HEK293T (cell line): ENCODE results near the gene CCDC85B.

ENCODE experiments used
- CTCF ChIA-PET: fragments of 350-600 bp; formaldehyde crosslinking; extraction: SDS; loops from one replicate; lab custom pipeline; 2021; ENCODE audit warnings: antibody characterized with exemption, inconsistent platforms; lab: Yijun Ruan, JAX
- POLR2A ChIA-PET: fragments of 350-600 bp; formaldehyde crosslinking; extraction: SDS; loops from one replicate; lab custom pipeline; 2020; ENCODE audit warnings: antibody characterized with exemption, inconsistent platforms; lab: Yijun Ruan, JAX
- DNase-seq: peaks from one replicate; pipeline ENCODE4 v3.0.0; 2012; ENCODE audit warnings: mixed read lengths; ENCODE audit errors: extremely low spot score
- ARNT ChIP-seq: fragments of 450-650 bp; IDR thresholded peaks from 2 replicates; pipeline ENCODE4 v1.6.1; 2017; ENCODE audit warnings: mild to moderate bottlenecking
- BHLHE40 ChIP-seq: fragments of 450-650 bp; IDR thresholded peaks from 2 replicates; pipeline ENCODE4 v1.6.1; 2016; ENCODE audit warnings: mild to moderate bottlenecking, moderate library complexity, borderline replicate concordance
- CTBP1 ChIP-seq: fragments of 450-650 bp; IDR thresholded peaks from 2 replicates; pipeline ENCODE4 v1.6.1; 2016; ENCODE audit warnings: borderline replicate concordance
- ELF4 ChIP-seq: fragments of 450-650 bp; IDR thresholded peaks from 2 replicates; pipeline ENCODE4 v1.6.1; 2017; ENCODE audit warnings: antibody characterized with exemption
- FOXA1 ChIP-seq: fragments of 450-650 bp; IDR thresholded peaks from 2 replicates; pipeline ENCODE4 v1.6.1; 2016; ENCODE audit warnings: mild to moderate bottlenecking
- FOXK2 ChIP-seq: fragments of 450-650 bp; IDR thresholded peaks from 2 replicates; pipeline ENCODE4 v1.6.1; 2016; ENCODE audit warnings: mild to moderate bottlenecking
- FOXM1 ChIP-seq: fragments of 450-650 bp; IDR thresholded peaks from 2 replicates; pipeline ENCODE4 v1.6.1; 2017; ENCODE audit warnings: mild to moderate bottlenecking, borderline replicate concordance
- HDGF ChIP-seq: fragments of 450-650 bp; IDR thresholded peaks from 2 replicates; pipeline ENCODE4 v1.6.1; 2017; ENCODE audit warnings: antibody characterized with exemption, borderline replicate concordance
- L3MBTL2 ChIP-seq: fragments of 450-650 bp; conservative IDR thresholded peaks from 2 replicates; pipeline ENCODE4 v1.6.1; 2016; ENCODE audit warnings: mild to moderate bottlenecking
- LEF1 ChIP-seq: fragments of 450-650 bp; IDR thresholded peaks from 2 replicates; pipeline ENCODE4 v1.6.1; 2017; ENCODE audit warnings: mild to moderate bottlenecking, borderline replicate concordance
- NFRKB ChIP-seq: fragments of 450-650 bp; IDR thresholded peaks from 2 replicates; pipeline ENCODE4 v1.6.1; 2016; ENCODE audit warnings: mild to moderate bottlenecking, moderate library complexity
- SP1 ChIP-seq: fragments of 450-650 bp; IDR thresholded peaks from 2 replicates; pipeline ENCODE4 v1.6.1; 2017
- SUZ12 ChIP-seq: fragments of 450-650 bp; IDR thresholded peaks from 2 replicates; pipeline ENCODE4 v1.6.1; 2016; ENCODE audit warnings: mild to moderate bottlenecking
- TARDBP ChIP-seq: fragments of 450-650 bp; IDR thresholded peaks from 2 replicates; pipeline ENCODE4 v1.6.1; 2016
- ZNF384 ChIP-seq: fragments of 450-650 bp; IDR thresholded peaks from 2 replicates; pipeline ENCODE4 v1.6.1; 2016
- TF ChIP-seq, protein P1 (sequence below): fragments of 450-650 bp; IDR thresholded peaks from 2 replicates; pipeline ENCODE4 v1.6.1; 2016

The CCDC85B gene

GRCh38 chr11:65865550-65866172 is 24.8 kb upstream of the CCDC85B start:
- no peak for TF ChIP-seq FOXA1
- CTCF ChIA-PET = interaction anchor here (1.5 kb wide), 1 partner anchor 85 kb away, joined by 3 read pairs; the partner anchor contains the start of gene AP5B1
- POLR2A ChIA-PET = interaction anchor here (0.9 to 17.2 kb wide), 2 partner anchors 14 to 23 kb away, joined by 3 to 289 read pairs; partner anchors contain the start of genes CCDC85B and FIBP
- DNase-seq = no peak

DNA sequence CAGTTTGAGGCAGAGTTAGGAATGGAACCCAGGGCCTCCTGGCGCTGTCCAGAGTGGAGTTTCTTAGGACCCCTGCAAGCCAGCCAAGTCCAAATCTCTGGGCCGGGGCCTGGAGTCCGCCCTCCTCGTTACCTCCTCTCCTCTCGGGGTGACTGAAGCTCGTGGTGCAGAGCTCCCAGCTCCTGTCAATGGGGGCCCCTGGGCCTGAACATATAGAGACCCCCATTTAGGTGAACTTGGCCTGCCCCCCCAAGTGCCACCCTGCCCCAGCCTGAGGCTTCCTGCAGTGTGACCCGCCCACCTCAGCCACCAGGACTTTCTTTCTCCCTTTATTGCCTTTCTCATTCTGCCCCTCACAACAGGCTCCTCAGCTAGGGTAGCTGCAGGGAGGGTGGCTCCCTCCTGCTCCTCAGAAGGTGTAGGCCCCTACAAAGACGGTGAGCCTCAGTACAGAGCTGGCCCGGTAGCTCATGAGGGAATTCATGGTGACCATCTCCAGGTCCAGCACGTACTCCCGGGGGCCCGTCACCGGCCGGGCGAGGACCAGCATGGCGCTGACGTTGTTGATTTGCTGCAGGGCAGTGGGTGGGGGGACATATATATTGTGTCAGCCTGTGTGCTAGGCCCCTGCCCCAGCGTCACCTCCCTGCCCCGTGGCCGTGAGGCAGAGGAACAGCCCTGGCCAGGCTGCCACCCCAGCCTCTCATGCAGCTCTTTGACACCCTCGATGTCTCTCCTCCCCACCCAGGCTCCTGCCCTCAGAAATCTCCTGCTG is 23.8 kb upstream of the CCDC85B start:
- TF ChIP-seq ZNF384 (no peak), SP1 (no peak), ARNT (no peak), SUZ12 (no peak), ELF4 (no peak), CTBP1 (no peak)
- ChIA-PET POLR2A (interaction anchor here (0.9 to 17.2 kb wide), 3 partner anchors 8 to 22 kb away, joined by 3 to 289 read pairs (median 3); partner anchors contain the start of genes CCDC85B, CFL1 and FIBP), CTCF (interaction anchor here (0.9 to 1.5 kb wide), 2 partner anchors 22 to 86 kb away, joined by 3 to 4 read pairs; partner anchors contain the start of gene AP5B1)
- DNase-seq = no peak

DNA sequence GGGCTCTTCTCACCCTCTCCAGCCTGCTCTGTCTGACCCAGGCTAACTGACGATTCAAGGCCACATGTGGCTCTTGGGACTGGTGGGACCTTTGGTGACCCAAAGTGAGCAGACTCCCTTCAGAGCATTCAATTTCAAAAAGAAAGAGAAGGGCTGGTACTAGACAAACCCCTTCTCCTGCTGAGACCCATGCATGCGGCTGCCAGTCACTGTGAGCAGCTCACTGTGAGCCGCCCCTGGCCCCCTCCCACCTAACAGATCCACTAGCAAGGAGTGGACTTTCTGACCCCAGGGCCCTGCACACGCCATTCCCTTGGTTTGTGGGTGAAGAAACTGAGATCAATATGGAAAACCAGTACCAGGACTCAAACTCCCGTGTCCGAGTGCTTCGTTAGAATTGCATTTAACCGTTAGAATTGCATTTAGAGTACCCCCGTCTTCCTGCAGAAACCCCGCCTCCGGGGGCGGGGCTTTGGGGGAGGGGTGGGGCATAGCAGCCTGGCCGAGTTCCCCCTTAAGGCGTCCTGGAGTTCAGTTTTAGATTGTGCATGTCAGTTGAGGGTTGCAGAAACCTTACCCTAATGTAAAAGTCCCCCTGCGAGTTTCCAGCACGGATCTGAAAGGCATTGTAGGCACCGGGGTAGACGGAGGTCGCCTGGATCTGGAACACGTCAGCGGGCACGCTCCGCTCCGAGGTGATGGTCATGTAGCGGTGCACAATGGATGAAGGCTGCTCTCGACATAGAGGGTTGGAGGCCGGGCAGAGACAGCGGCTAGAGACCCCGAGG is 23.0 kb upstream of the CCDC85B start:
- POLR2A ChIA-PET = interaction anchor here (0.9 to 17.2 kb wide), 4 partner anchors 8 to 155 kb away, joined by 3 to 289 read pairs (median 52); partner anchors contain the start of genes CCDC85B, CFL1, FIBP and KAT5
- CTCF ChIA-PET = interaction anchor here (1.5 to 1.6 kb wide), 2 partner anchors 8 to 87 kb away, joined by 3 to 8 read pairs; partner anchors contain the start of gene AP5B1
- DNase-seq = no peak
- TF ChIP-seq FOXA1 (no peak), NFRKB (no peak), TARDBP (no peak), FOXM1 (no peak), ELF4 (no peak), CTBP1 (no peak), LEF1 (no peak), SP1 (no peak)

GRCh38 chr11:65868076-65868667 is 22.3 kb upstream of the CCDC85B start:
- DNase-seq = no peak
- ChIA-PET CTCF (interaction anchor here (0.6 to 1.6 kb wide), 4 partner anchors 9 to 745 kb away, joined by 3 to 9 read pairs (median 6); no protein-coding TSS in a partner anchor), POLR2A (interaction anchor here (2.5 to 17.2 kb wide), 3 partner anchors 8 to 156 kb away, joined by 8 to 289 read pairs (median 97); partner anchors contain the start of genes CCDC85B, CFL1, FIBP and KAT5)
- no peak for TF ChIP-seq L3MBTL2
- no peak for TF ChIP-seq FOXA1
- no peak for TF ChIP-seq FOXK2
- TF ChIP-seq SP1 = no peak
- TF ChIP-seq ARNT = no peak
- TF ChIP-seq NFRKB = no peak
- no peak for TF ChIP-seq BHLHE40
- TF ChIP-seq ZNF384 = no peak
- no peak for TF ChIP-seq HDGF
- TF ChIP-seq FOXM1 = no peak
- no peak for TF ChIP-seq ELF4
- no peak for TF ChIP-seq SUZ12
- no peak for TF ChIP-seq CTBP1
- no peak for TF ChIP-seq LEF1
- TF ChIP-seq, protein P1, sequence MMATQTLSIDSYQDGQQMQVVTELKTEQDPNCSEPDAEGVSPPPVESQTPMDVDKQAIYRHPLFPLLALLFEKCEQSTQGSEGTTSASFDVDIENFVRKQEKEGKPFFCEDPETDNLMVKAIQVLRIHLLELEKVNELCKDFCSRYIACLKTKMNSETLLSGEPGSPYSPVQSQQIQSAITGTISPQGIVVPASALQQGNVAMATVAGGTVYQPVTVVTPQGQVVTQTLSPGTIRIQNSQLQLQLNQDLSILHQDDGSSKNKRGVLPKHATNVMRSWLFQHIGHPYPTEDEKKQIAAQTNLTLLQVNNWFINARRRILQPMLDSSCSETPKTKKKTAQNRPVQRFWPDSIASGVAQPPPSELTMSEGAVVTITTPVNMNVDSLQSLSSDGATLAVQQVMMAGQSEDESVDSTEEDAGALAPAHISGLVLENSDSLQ = no peak
- TF ChIP-seq TARDBP = no peak

GRCh38 chr11:65868907-65869306 is 21.6 kb upstream of the CCDC85B start:
- TF ChIP-seq ARNT (no peak), SUZ12 (no peak)
- ChIA-PET CTCF (interaction anchor here (0.6 to 1.6 kb wide), 4 partner anchors 9 to 744 kb away, joined by 3 to 9 read pairs (median 6); no protein-coding TSS in a partner anchor), POLR2A (interaction anchor here (1.0 to 17.2 kb wide), 5 partner anchors 9 to 157 kb away, joined by 3 to 289 read pairs (median 8); partner anchors contain the start of genes CCDC85B, CFL1, FIBP and KAT5)
- DNase-seq = no peak

- TF ChIP-seq FOXA1 = no peak
- no peak for TF ChIP-seq CTBP1
- no peak for TF ChIP-seq ELF4
- no peak for TF ChIP-seq LEF1
- TF ChIP-seq SP1 = no peak
- TF ChIP-seq ZNF384 = no peak
- no peak for TF ChIP-seq HDGF
- TF ChIP-seq FOXM1 = no peak
- no peak for TF ChIP-seq BHLHE40
- DNase-seq = no peak
- ChIA-PET CTCF (interaction anchor here (1.1 to 1.6 kb wide), 3 partner anchors 10 to 19 kb away, joined by 3 to 9 read pairs (median 4); partner anchors contain the start of genes FIBP and MUS81), POLR2A (interaction anchor here (1.0 to 17.2 kb wide), 5 partner anchors 10 to 158 kb away, joined by 3 to 289 read pairs (median 8); partner anchors contain the start of genes CCDC85B, CFL1, FIBP and KAT5)
Observed at GRCh38 chr11:65869643-65870306, 20.7 kb upstream of the CCDC85B start.
